GM23338 (cell line): ENCODE results near the gene CPSF2. TPM values are rescaled to one million over a fixed set of nuclear protein-coding genes. Genes with fewer than 3 reads are reported as not detected.

Experiments used
- ATAC-seq: fragments of 200-7000 bp; cut with Tn5 transposase; 3 replicates; pipeline ENCODE4 v1.9.1; 2020
- DNase-seq: peaks from one replicate; pipeline ENCODE4 v3.0.0-alpha.2; 2015; ENCODE audit warnings: low spot score
- H2AFZ ChIP-seq: fragments of 200-600 bp; sonication (generic); 2 replicates; pipeline ENCODE4 v1.8.0; 2016; ENCODE audit warnings: antibody characterized with exemption, mild to moderate bottlenecking, moderate library complexity
- H3F3A ChIP-seq: fragments of 200-600 bp; sonication (generic); replicated peaks from 2 replicates; pipeline ENCODE4 v1.8.0; 2017; ENCODE audit warnings: antibody characterized with exemption, mixed run types, low read depth
- H3K27ac ChIP-seq: fragments of 200-600 bp; sonication (generic); 2 replicates; pipeline ENCODE4 v1.6.1; 2016; ENCODE audit warnings: low read depth
- H3K27me3 ChIP-seq: fragments of 200-600 bp; sonication (generic); 2 replicates; pipeline ENCODE4 v1.8.0; 2016; ENCODE audit warnings: mild to moderate bottlenecking, mixed run types, moderate library complexity; ENCODE audit not compliant: insufficient read depth
- H3K36me3 ChIP-seq: fragments of 200-600 bp; sonication (generic); 2 replicates; pipeline ENCODE4 v1.8.0; 2016; ENCODE audit warnings: mild to moderate bottlenecking; ENCODE audit not compliant: insufficient read depth
- H3K4me1 ChIP-seq: fragments of 200-600 bp; sonication (generic); 2 replicates; pipeline ENCODE4 v1.8.0; 2016; ENCODE audit warnings: mild to moderate bottlenecking, moderate library complexity; ENCODE audit not compliant: insufficient read depth
- H3K4me2 ChIP-seq: fragments of 200-600 bp; sonication (generic); 2 replicates; pipeline ENCODE4 v1.7.1; 2017; ENCODE audit warnings: mixed run types
- H3K4me3 ChIP-seq: fragments of 200-600 bp; sonication (generic); 2 replicates; pipeline ENCODE4 v1.6.1; 2016; ENCODE audit warnings: mixed run types
- H3K79me2 ChIP-seq: fragments of 200-600 bp; sonication (generic); replicated peaks from 2 replicates; pipeline ENCODE4 v1.8.0; 2017; ENCODE audit warnings: mild to moderate bottlenecking; ENCODE audit not compliant: insufficient read depth
- H3K9me2 ChIP-seq: fragments of 200-600 bp; sonication (generic); 2 replicates; pipeline ENCODE4 v1.8.0; 2017; ENCODE audit not compliant: insufficient read depth
- H4K20me1 ChIP-seq: fragments of 200-600 bp; sonication (generic); replicated peaks from 2 replicates; pipeline ENCODE4 v1.8.0; 2017; ENCODE audit warnings: mild to moderate bottlenecking; ENCODE audit not compliant: insufficient read depth
- H3K27ac Mint-ChIP-seq: 2 replicates; pipeline ENCODE4 v1.8.0; 2020; ENCODE audit warnings: inconsistent platforms, mild to moderate bottlenecking, moderate library complexity, mixed read lengths
- H3K27me3 Mint-ChIP-seq: 3 replicates; pipeline ENCODE4 v1.8.0; 2022; ENCODE audit warnings: low read depth, mild to moderate bottlenecking, moderate library complexity, mixed read lengths, inconsistent platforms; ENCODE audit not compliant: insufficient read depth, poor library complexity
- H3K36me3 Mint-ChIP-seq: 3 replicates; pipeline ENCODE4 v1.8.0; 2021; ENCODE audit warnings: low read depth, mild to moderate bottlenecking, inconsistent platforms, moderate library complexity, mixed read lengths
- H3K4me1 Mint-ChIP-seq: 3 replicates; pipeline ENCODE4 v1.8.0; 2020; ENCODE audit warnings: mild to moderate bottlenecking, inconsistent platforms, mixed read lengths
- H3K4me3 Mint-ChIP-seq: 3 replicates; pipeline ENCODE4 v1.8.0; 2021; ENCODE audit warnings: moderate library complexity, mild to moderate bottlenecking, inconsistent platforms, mixed read lengths
- H3K9me3 Mint-ChIP-seq: 3 replicates; pipeline ENCODE4 v1.8.0; 2020; ENCODE audit warnings: moderate library complexity, mild to moderate bottlenecking, inconsistent platforms, mixed read lengths
- CTCF ChIP-seq, 2 experiments: fragments of 200-600 bp in 1 of 2; sonication (generic) in 1 of 2; conservative IDR thresholded peaks; 2 replicates each; pipeline versions ENCODE4 v1.5.1 to v1.6.1; 2016 to 2017; ENCODE audit warnings: antibody characterized with exemption in 2 of 2, low read depth in 2 of 2, mild to moderate bottlenecking in 2 of 2, moderate library complexity in 1 of 2
- POLR2AphosphoS5 ChIP-seq: IDR thresholded peaks from 2 replicates; pipeline ENCODE4 v1.6.1; 2016; ENCODE audit warnings: antibody characterized with exemption, low read depth
- REST ChIP-seq: IDR thresholded peaks from one replicate; pipeline ENCODE4 v1.6.1; 2018; ENCODE audit warnings: antibody characterized with exemption; ENCODE audit not compliant: unreplicated experiment
- ZNF331 ChIP-seq: fragments of 250-450 bp; sonication (Bioruptor Pico); IDR thresholded peaks from 2 replicates; pipeline ENCODE4 v1.5.0; 2020; ENCODE audit warnings: low read depth, mild to moderate bottlenecking, moderate library complexity
- polyA plus RNA-seq: library from polyadenylated mRNA; unstranded; fragments of >200 nt; fragmentation: Nextera tagmentation; extraction: Ambion mirVana; gene quantifications from 2 replicates; pipeline ENCODE4 v1.2.1, GENCODE V29; 2016
- total RNA-seq: library from RNA; depleted of rRNA; stranded (reverse); fragments of >200 nt; shearing (Covaris generic); gene quantifications from 2 replicates; pipeline ENCODE4 v1.2.3, GENCODE V29; 2014

Gene CPSF2
- total and polyA plus RNA-seq, 2 experiments from 2014 or later: 54.2 to 112 TPM

GRCh38 chr14:92153581-92153980 lies 31.8 kb downstream of the CPSF2 start (continued):
- TF ChIP-seq REST: no peak

GRCh38 chr14:92154283-92154942 lies 32.6 kb downstream of the CPSF2 start:
- Mint-ChIP-seq H3K4me1 (no peaks in the 10 kb centered on the region), H3K27ac (no peak overlapping the region), H3K27me3 (peaks cover 1% of the 10 kb centered on the region), H3K36me3 (peaks cover 64% of the 10 kb centered on the region), H3K4me3 (no peak overlapping the region), H3K9me3 (no peaks in the 10 kb centered on the region)
- no peaks in the 10 kb centered on the region for H3K4me1 ChIP-seq
- H3K27ac ChIP-seq: no peak overlapping the region
- TF ChIP-seq POLR2AphosphoS5 (no peak), CTCF (conservative IDR thresholded peaks at IDR 0.05; ENCODE audit: low read depth in 2 of 2) (no peak)
- ATAC-seq (no peak), DNase-seq (no peak)
- H3F3A ChIP-seq: no peaks in the 10 kb centered on the region
- peaks cover 6% of the 10 kb centered on the region; the same call in 1 of the 2 replicates for H3K79me2 ChIP-seq
- H3K9me2 ChIP-seq: no peaks in the 10 kb centered on the region
- H4K20me1 ChIP-seq: peaks cover 12% of the 10 kb centered on the region; the same call in 1 of the 2 replicates
- H3K4me2 ChIP-seq: no peak overlapping the region
- H3K27me3 ChIP-seq: no peaks in the 10 kb centered on the region
- peaks cover 44% of the 10 kb centered on the region for H3K36me3 ChIP-seq
- no peak overlapping the region for H3K4me3 ChIP-seq
- H2AFZ ChIP-seq: no peak overlapping the region

GRCh38 chr14:92160619-92161018 lies 38.9 kb downstream of the CPSF2 start:
- Histone ChIP-seq H3K36me3 (peaks cover 78% of the 10 kb centered on the region), H3K79me2 (no peaks in the 10 kb centered on the region), H2AFZ (no peak overlapping the region), H3K9me2 (no peaks in the 10 kb centered on the region), H4K20me1 (peaks cover 6% of the 10 kb centered on the region; the same call in 1 of the 2 replicates), H3F3A (no peaks in the 10 kb centered on the region), H3K4me2 (no peak overlapping the region), H3K27ac (no peak overlapping the region; the same call in 1 of the 2 replicates), H3K27me3 (no peaks in the 10 kb centered on the region), H3K4me3 (no peak overlapping the region), H3K4me1 (no peaks in the 10 kb centered on the region)
- H3K9me3 Mint-ChIP-seq: peaks cover 24% of the 10 kb centered on the region
- no peak overlapping the region for H3K4me3 Mint-ChIP-seq
- H3K27ac Mint-ChIP-seq: no peak overlapping the region
- no peak for TF ChIP-seq ZNF331 (CRISPR knock-in tag)
- H3K36me3 Mint-ChIP-seq: peaks cover 91% of the 10 kb centered on the region
- H3K27me3 Mint-ChIP-seq: no peaks in the 10 kb centered on the region
- DNase-seq (no peak), ATAC-seq (no peak)
- H3K4me1 Mint-ChIP-seq: no peaks in the 10 kb centered on the region
